HG03196 (cell line): ENCODE data around the gene RCOR1.
"Not testable (repeated sequence)": the region's sequence is repeated elsewhere in the genome, so short reads cannot be mapped to it uniquely, and the experiment has no call there.

ENCODE experiments used
- ATAC-seq: cut with Tn5 transposase; IDR thresholded peaks from one replicate; pipeline ENCODE4 v1.9.1; 2021; ENCODE audit not compliant: unreplicated experiment

RCOR1 gene

DNA sequence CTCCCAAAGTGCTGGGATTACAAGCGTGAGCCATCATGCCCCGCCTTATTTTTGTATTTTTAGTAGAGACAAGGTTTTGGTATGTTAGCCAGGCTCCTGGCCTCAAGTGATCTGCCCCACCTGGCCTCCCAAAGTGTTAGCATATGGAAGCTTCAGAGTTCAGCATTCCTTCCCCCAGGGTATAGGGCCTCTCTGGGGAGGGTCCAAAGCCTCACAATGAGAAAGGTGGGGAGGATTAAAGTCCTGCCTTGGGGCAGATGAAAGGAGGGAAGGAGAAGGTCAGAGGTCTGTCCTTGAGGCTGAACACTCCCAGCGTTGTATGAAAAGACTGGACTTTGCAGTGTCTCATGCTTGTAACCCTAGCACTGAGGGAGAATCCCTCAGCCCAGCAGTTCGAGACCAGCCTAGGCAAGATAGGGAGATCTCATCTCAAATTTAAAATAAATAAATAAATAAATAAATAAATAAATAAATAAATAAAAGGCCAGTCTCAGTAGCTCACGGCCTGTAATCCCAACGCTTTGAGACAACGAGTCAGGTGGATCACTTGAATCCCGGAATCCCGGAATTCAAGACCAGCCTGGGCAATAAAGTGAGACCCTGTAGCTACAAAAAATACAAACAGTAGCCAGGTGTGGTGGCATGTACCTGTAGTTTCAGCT, 22.0 kb upstream of the RCOR1 start:
- ATAC-seq: no peak

DNA sequence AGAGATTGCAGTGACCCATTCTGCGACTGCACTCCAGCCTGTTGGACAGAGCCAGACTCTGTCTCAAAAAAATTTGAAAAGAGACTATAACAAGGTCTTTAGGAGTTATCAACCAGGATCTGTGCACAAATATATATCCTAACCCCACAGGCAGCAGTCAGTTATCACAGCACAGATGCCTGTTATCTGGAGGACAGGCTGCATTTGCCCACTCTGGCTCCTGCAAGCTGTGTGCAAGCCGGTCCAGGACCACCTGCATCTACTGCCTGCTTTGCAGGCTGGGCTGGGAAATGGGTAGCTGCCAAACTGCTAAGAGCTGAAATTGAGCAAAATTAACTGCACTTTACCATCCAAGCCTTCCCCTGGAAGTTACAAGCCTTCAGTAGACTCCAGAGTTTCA, 21.4 kb upstream of the RCOR1 start:
- ATAC-seq: no peak

DNA sequence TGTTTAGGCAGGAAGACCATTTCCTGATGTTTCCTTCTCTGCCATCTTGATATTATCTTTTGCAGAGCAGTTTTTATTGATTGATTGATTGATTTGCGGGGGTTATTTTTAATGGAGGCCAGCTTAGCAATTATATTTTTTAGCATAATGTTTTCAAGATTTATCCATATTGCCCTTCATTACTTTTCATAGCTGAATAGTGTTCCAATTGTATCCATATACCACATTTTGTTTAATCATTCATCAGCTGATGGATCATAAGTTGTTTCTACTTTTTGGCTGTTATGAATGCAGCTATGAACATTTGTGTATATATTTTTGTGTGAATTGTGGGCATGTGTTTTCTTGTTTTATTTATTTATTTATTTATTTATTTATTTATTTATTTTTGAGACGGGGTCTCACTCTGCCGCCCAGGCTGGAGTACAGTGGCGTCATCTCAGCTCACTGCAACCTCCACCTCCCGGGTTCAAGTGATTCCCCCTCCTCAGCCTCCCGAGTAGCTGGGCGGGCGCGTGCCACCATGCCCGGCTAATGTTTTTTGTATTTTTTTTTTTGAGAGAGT, 20.9 kb upstream of the RCOR1 start:
- ATAC-seq: no peak

- not testable (repeated sequence) for ATAC-seq
Measured at GRCh38 chr14:102573161-102573560, 19.3 kb upstream of the RCOR1 start.

GRCh38 chr14:102573591-102574046, 18.8 kb upstream of the RCOR1 start:
- no peak for ATAC-seq

- no peak for ATAC-seq
Measured at GRCh38 chr14:102574281-102575159, 17.9 kb upstream of the RCOR1 start.

- no peak for ATAC-seq
Measured at GRCh38 chr14:102575160-102575845, 17.1 kb upstream of the RCOR1 start.

- ATAC-seq: not testable (repeated sequence)
Measured at GRCh38 chr14:102575846-102576428, 16.5 kb upstream of the RCOR1 start.

DNA sequence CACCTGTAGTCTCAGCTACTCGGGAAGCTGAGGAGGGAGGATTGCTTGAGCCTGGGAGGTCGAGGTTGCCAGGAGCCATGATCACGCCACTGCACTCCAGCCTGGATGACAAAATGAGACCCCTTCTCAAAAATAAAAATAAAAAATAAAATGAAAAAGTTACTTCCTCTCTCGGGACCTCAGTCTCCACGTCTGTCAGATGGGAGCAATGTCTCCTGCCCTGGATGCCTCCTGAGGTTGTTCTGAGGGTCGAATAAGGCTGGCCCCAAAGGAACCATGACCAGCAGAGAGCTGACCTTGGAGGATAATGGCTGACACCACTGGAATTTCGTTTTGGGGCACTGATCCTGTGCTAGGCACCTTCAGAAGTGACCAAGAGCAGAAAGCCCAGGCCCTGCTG, 13.6 kb upstream of the RCOR1 start:
- no peak for ATAC-seq

DNA sequence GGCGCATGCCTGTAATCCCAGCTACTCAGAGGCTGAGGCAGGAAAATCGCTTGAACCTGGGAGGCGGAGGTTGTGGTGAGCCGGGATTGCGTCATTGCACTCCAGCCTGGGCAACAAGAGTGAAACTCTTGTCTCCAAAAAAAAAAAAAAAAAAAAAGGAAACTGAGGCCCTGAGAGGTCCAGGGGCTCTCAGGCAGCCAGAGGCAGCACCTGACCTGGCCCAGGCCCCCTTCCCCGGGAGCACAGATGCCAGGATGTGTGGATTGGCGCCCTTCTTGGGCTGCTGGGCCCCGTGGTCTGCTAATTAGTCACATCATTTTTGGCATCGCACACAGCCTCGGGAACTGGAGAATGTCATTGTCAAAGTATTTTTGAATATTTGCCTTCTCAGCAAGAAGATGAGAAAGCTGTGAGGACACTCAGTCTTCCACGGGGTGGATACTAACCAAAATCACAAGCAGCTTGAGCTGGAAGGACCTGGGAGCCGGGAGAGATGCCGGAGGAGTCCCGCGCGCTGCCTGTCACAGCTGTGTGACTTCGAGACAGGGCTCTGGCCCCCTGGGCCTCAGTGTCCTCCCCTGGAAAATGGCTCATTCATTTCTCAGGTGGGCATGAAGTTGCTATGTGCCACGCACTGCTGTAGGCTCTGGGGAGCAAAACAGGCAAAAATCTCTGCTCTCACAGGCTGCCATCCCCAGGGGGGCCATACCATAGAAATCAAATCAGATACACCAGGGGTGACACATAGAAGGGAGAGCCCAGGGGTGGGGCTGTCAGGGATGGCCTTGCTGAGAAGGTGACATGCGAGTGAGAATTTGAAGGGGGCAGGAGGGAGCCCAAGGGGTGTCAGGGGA, 12.5 kb upstream of the RCOR1 start:
- no peak for ATAC-seq

DNA sequence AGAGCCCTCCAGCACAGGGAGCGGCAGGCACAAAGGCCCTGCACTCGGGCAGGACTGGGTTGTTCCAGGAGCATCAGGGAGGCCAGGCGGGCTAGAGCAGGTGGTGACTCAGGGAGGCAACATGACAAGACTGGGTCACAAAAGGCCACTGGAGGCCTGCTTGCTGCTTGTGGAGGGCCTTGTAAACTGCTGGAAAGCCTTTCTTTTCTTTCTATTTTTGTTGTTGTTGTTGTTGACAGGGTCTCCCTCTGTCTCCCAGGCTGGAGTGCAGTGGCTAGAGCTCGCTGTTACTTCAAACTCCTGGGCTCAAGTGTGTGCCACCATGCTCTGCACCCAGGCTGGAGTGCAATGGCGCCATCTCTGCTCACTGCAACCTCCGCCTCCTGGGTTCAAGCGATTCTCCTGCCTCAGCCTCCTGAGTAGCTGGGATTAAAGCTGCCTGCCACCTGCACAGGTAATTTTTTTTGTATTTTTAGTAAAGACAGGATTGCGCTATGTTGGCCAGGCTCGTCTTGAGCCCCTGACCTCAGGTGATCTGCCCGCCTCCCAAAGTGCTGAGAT, 11.8 kb upstream of the RCOR1 start:
- no peak for ATAC-seq

DNA sequence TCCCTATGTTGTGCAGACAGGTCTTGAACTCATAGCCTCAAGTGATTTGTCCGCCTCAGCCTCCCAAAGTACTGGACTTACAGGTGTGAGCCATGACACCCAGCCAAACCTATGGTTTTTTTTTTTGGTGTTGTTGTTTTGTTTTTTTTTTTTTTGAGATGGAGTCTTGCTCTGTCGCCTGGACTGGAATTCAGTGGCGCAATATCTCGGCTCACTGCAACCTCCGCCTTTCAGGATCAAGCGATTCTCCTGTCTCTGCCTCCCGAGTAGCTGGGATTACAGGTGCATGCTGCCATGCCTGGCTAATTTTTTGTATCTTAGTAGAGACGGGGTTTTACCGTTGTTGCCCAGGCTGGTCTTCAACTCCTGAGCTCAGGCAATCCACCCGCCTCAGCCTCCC, 11.3 kb upstream of the RCOR1 start:
- no peak for ATAC-seq

- no peak for ATAC-seq
Measured at GRCh38 chr14:102583726-102584125, 8.7 kb upstream of the RCOR1 start.

- ATAC-seq: no peak
Measured at GRCh38 chr14:102584871-102585869, 7.3 kb upstream of the RCOR1 start.

- no peak for ATAC-seq
Measured at GRCh38 chr14:102586420-102587104, 5.9 kb upstream of the RCOR1 start.

GRCh38 chr14:102588821-102589220, 3.6 kb upstream of the RCOR1 start:
- no peak for ATAC-seq

DNA sequence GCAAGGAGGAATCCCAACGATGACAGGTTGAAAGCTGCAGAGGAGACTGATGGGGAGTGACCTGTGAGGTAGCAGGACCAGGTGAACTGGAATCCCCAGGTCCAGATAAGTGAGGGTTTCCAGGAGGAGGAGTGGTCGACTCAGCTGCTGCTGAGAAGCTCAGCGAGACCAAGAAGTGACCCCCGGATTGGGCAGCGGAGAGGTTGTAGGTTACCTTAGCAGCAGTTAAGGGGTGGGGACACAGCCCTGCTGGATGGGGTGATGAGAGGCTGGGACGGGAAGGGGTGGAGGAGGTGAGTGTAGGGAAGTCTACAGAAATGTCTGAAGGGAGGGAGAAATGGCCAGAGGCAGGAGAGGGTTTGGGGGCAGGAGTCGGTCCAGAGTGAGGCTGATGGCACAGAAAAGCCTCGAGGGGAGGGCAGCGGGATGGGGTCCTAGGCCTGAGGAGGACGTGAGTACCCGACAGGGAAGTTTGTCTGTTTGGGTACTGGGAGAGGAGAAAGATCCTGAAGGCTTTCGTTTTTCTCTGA, 2.6 kb upstream of the RCOR1 start:
- ATAC-seq: no peak

GRCh38 chr14:102590667-102591099, 1.8 kb upstream of the RCOR1 start:
- ATAC-seq: no peak
